MM.1S (cell line): ENCODE measurements around the gene CIAO2B.

ENCODE experiments used
- DNase-seq: peaks from one replicate; pipeline ENCODE4 v3.0.0-alpha.2; 2015
- H2AFZ ChIP-seq: fragments of 300-600 bp; sonication (generic); 2 replicates; pipeline ENCODE4 v1.6.0; 2016; ENCODE audit warnings: antibody characterized with exemption, low read length
- H3F3A ChIP-seq: fragments of 300-600 bp; sonication (generic); 2 replicates; pipeline ENCODE4 v1.6.1; 2016; ENCODE audit warnings: mild to moderate bottlenecking, antibody characterized with exemption, low read length, moderate library complexity, mixed read lengths; ENCODE audit not compliant: insufficient read depth
- H3K27ac ChIP-seq: fragments of 300-600 bp; sonication (generic); 2 replicates; pipeline ENCODE4 v1.5.1; 2016; ENCODE audit warnings: mild to moderate bottlenecking, low read length
- H3K27me3 ChIP-seq: fragments of 300-600 bp; sonication (generic); replicated peaks from 2 replicates; pipeline ENCODE4 v1.6.0; 2016; ENCODE audit warnings: low read length; ENCODE audit not compliant: insufficient read depth
- H3K36me3 ChIP-seq: fragments of 300-600 bp; sonication (generic); replicated peaks from 2 replicates; pipeline ENCODE4 v1.6.1; 2016; ENCODE audit warnings: mild to moderate bottlenecking, low read length, mixed read lengths; ENCODE audit not compliant: insufficient read depth
- H3K4me1 ChIP-seq: fragments of 300-600 bp; sonication (generic); 2 replicates; pipeline ENCODE4 v1.6.1; 2016; ENCODE audit warnings: low read length, mixed read lengths
- H3K4me2 ChIP-seq: fragments of 300-600 bp; sonication (generic); 2 replicates; pipeline ENCODE4 v1.6.0; 2016; ENCODE audit warnings: low read depth, low read length
- H3K4me3 ChIP-seq: fragments of 300-600 bp; sonication (generic); 2 replicates; pipeline ENCODE4 v1.5.1; 2016; ENCODE audit warnings: low read length, mixed read lengths
- H3K79me2 ChIP-seq: fragments of 300-600 bp; sonication (generic); 2 replicates; pipeline ENCODE4 v1.6.1; 2016; ENCODE audit warnings: mixed run types, low read length, mixed read lengths
- H3K9ac ChIP-seq: fragments of 300-600 bp; sonication (generic); 2 replicates; pipeline ENCODE4 v1.6.1; 2016; ENCODE audit warnings: low read length, mixed read lengths
- H3K9me2 ChIP-seq: fragments of 300-600 bp; sonication (generic); replicated peaks from 2 replicates; pipeline ENCODE4 v1.6.1; 2016; ENCODE audit warnings: mild to moderate bottlenecking, low read length, mixed read lengths; ENCODE audit not compliant: insufficient read depth
- H3K9me3 ChIP-seq: fragments of 300-600 bp; sonication (generic); replicated peaks from 2 replicates; pipeline ENCODE4 v1.6.1; 2016; ENCODE audit warnings: mild to moderate bottlenecking, low read length, mixed read lengths; ENCODE audit not compliant: insufficient read depth
- H4K20me1 ChIP-seq: fragments of 300-600 bp; sonication (generic); 2 replicates; pipeline ENCODE4 v1.6.1; 2016; ENCODE audit warnings: mild to moderate bottlenecking, low read length, moderate library complexity, mixed read lengths; ENCODE audit not compliant: insufficient read depth
- CTCF ChIP-seq: fragments of 300-600 bp; sonication (generic); IDR thresholded peaks from 2 replicates; pipeline ENCODE4 v1.5.1; 2016; ENCODE audit warnings: antibody characterized with exemption, low read length, mixed read lengths
- EZH2 ChIP-seq: fragments of 300-600 bp; sonication (generic); optimal IDR thresholded peaks from 2 replicates; pipeline ENCODE3; 2017; ENCODE audit warnings: low read depth, mild to moderate bottlenecking, antibody characterized with exemption, low read length, mixed read lengths
- EZH2phosphoT487 ChIP-seq: fragments of 300-600 bp; sonication (generic); IDR thresholded peaks from 2 replicates; pipeline ENCODE4 v1.6.1; 2018; ENCODE audit warnings: antibody characterized with exemption, low read length

The CIAO2B gene

GRCh38 chr16:66948134-66948836, 14.1 kb upstream of the CIAO2B start:
- no peak for TF ChIP-seq CTCF
- TF ChIP-seq EZH2, result no peak
- no peak for TF ChIP-seq EZH2phosphoT487
- peak overlapping the region; percentile 94 for H3K4me2 ChIP-seq
- no peaks in the 10 kb centered on the region for H3K79me2 ChIP-seq
- H3F3A ChIP-seq, result no peaks in the 10 kb centered on the region
- no peaks in the 10 kb centered on the region for H3K9me3 ChIP-seq
- H3K4me1 ChIP-seq, result peaks cover 5% of the 10 kb centered on the region
- no peaks in the 10 kb centered on the region for H3K9me2 ChIP-seq
- H3K27ac ChIP-seq, result no peak overlapping the region
- peak overlapping the region; percentile 65 for H3K4me3 ChIP-seq
- H4K20me1 ChIP-seq, result no peaks in the 10 kb centered on the region
- no peak overlapping the region; the same call in 1 of the 2 replicates for H3K9ac ChIP-seq
- H2AFZ ChIP-seq, result peak overlapping the region; percentile 86
- DNase-seq, result no peak
- no peaks in the 10 kb centered on the region; the same call in 1 of the 2 replicates for H3K27me3 ChIP-seq
- H3K36me3 ChIP-seq, result no peaks in the 10 kb centered on the region

- H2AFZ ChIP-seq, result peak overlapping the region; percentile 86
- H3K27ac ChIP-seq, result no peak overlapping the region
- peaks cover 5% of the 10 kb centered on the region for H3K4me1 ChIP-seq
- no peaks in the 10 kb centered on the region for H4K20me1 ChIP-seq
- no peaks in the 10 kb centered on the region for H3K9me3 ChIP-seq
- no peaks in the 10 kb centered on the region for H3K9me2 ChIP-seq
- H3K36me3 ChIP-seq, result no peaks in the 10 kb centered on the region
- no peak overlapping the region; the same call in 1 of the 2 replicates for H3K9ac ChIP-seq
- no peaks in the 10 kb centered on the region for H3F3A ChIP-seq
- H3K4me2 ChIP-seq, result peak overlapping the region; percentile 94
- H3K27me3 ChIP-seq, result no peaks in the 10 kb centered on the region; the same call in 1 of the 2 replicates
- no peaks in the 10 kb centered on the region for H3K79me2 ChIP-seq
- peak overlapping the region; percentile 65 for H3K4me3 ChIP-seq
- TF ChIP-seq EZH2 (no peak), CTCF (peak; percentile 91), EZH2phosphoT487 (no peak)
- peak; percentile 85 for DNase-seq
Measured at GRCh38 chr16:66947302-66948065, 13.3 kb upstream of the CIAO2B start.

GRCh38 chr16:66946974-66947301, 12.7 kb upstream of the CIAO2B start:
- Histone ChIP-seq H3F3A (no peaks in the 10 kb centered on the region), H3K9me2 (no peaks in the 10 kb centered on the region), H4K20me1 (no peaks in the 10 kb centered on the region), H3K36me3 (no peaks in the 10 kb centered on the region), H3K4me2 (peak overlapping the region; percentile 94; the same call in 1 of the 2 replicates), H3K27ac (no peak overlapping the region), H3K9me3 (no peaks in the 10 kb centered on the region), H3K4me3 (no peak overlapping the region), H2AFZ (peak overlapping the region; percentile 86; the same call in 1 of the 2 replicates), H3K9ac (no peak overlapping the region), H3K27me3 (no peaks in the 10 kb centered on the region; the same call in 1 of the 2 replicates), H3K79me2 (no peaks in the 10 kb centered on the region), H3K4me1 (peaks cover 5% of the 10 kb centered on the region)
- TF ChIP-seq CTCF, result no peak
- TF ChIP-seq EZH2phosphoT487, result no peak
- no peak for TF ChIP-seq EZH2
- no peak for DNase-seq
